ENCODE results near the gene PRKACG. TPM values are rescaled to one million over a fixed set of nuclear protein-coding genes. Genes with fewer than 3 reads are reported as not detected.

PRKACG gene
- total RNA-seq, 1 donor from 2014 or later: not detected

- DNase-seq (no peak), ATAC-seq (no peak)
- no peaks in the 10 kb centered on the region for H3K9me3 ChIP-seq
- peak overlapping the region; percentile 41 for H3K4me3 ChIP-seq
- no peaks in the 10 kb centered on the region for H3K27me3 ChIP-seq
- H3K27ac ChIP-seq: peak overlapping the region; percentile 75
- no peaks in the 10 kb centered on the region for H3K4me1 ChIP-seq
- no peaks in the 10 kb centered on the region for H3K36me3 ChIP-seq
- intact Hi-C loops (cut with DNase I): no loop called here
- no peak for TF ChIP-seq CTCF (IDR thresholded peaks at IDR 0.05)
These were observed 39.0 kb downstream of the PRKACG start for GRCh38 chr9:68974901-68975300.

GRCh38 chr9:68974431-68974830, 39.5 kb downstream of the PRKACG start:
- DNase-seq: no peak
- no peaks in the 10 kb centered on the region for H3K27me3 ChIP-seq
- intact Hi-C loops (cut with DNase I): no loop called here
- ATAC-seq: no peak
- H3K36me3 ChIP-seq: no peaks in the 10 kb centered on the region
- no peaks in the 10 kb centered on the region for H3K4me1 ChIP-seq
- no peaks in the 10 kb centered on the region for H3K9me3 ChIP-seq
- TF ChIP-seq CTCF (IDR thresholded peaks at IDR 0.05): no peak
- peak overlapping the region; percentile 41 for H3K4me3 ChIP-seq
- peak overlapping the region; percentile 75 for H3K27ac ChIP-seq

GRCh38 chr9:68973619-68974018, 40.3 kb downstream of the PRKACG start:
- no peaks in the 10 kb centered on the region for H3K4me1 ChIP-seq
- no peak for TF ChIP-seq CTCF (IDR thresholded peaks at IDR 0.05)
- no peak for DNase-seq
- no peaks in the 10 kb centered on the region for H3K9me3 ChIP-seq
- no peak overlapping the region for H3K27ac ChIP-seq
- ATAC-seq: no peak
- H3K36me3 ChIP-seq: no peaks in the 10 kb centered on the region
- peak overlapping the region; percentile 41 for H3K4me3 ChIP-seq
- intact Hi-C loops (cut with DNase I): no loop called here
- H3K27me3 ChIP-seq: no peaks in the 10 kb centered on the region

- no peak for ATAC-seq
- H3K4me1 ChIP-seq: no peaks in the 10 kb centered on the region
- no peaks in the 10 kb centered on the region for H3K36me3 ChIP-seq
- no peak for TF ChIP-seq CTCF (IDR thresholded peaks at IDR 0.05)
- no peak overlapping the region for H3K4me3 ChIP-seq
- no peak for DNase-seq
- no peak overlapping the region for H3K27ac ChIP-seq
- H3K9me3 ChIP-seq: no peaks in the 10 kb centered on the region
- intact Hi-C loops (cut with DNase I): no loop called here
- H3K27me3 ChIP-seq: no peaks in the 10 kb centered on the region
These were observed 43.8 kb downstream of the PRKACG start for GRCh38 chr9:68970151-68970550.

- no peaks in the 10 kb centered on the region for H3K27me3 ChIP-seq
- H3K4me1 ChIP-seq: peaks cover 2% of the 10 kb centered on the region
- no peak overlapping the region for H3K4me3 ChIP-seq
- ATAC-seq (no peak), DNase-seq (no peak)
- no peaks in the 10 kb centered on the region for H3K36me3 ChIP-seq
- no peaks in the 10 kb centered on the region for H3K9me3 ChIP-seq
- no peak for TF ChIP-seq CTCF (IDR thresholded peaks at IDR 0.05)
- intact Hi-C loops (cut with DNase I): no loop called here
- no peak overlapping the region for H3K27ac ChIP-seq
These were observed 44.4 kb downstream of the PRKACG start for GRCh38 chr9:68969538-68969937.

- intact Hi-C loops (cut with DNase I): no loop called here
- H3K36me3 ChIP-seq: no peaks in the 10 kb centered on the region
- no peaks in the 10 kb centered on the region for H3K9me3 ChIP-seq
- H3K4me1 ChIP-seq: peaks cover 6% of the 10 kb centered on the region
- ATAC-seq (no peak), DNase-seq (no peak)
- H3K27ac ChIP-seq: no peak overlapping the region
- TF ChIP-seq CTCF (IDR thresholded peaks at IDR 0.05): no peak
- no peaks in the 10 kb centered on the region for H3K27me3 ChIP-seq
- H3K4me3 ChIP-seq: no peak overlapping the region
These were observed 46.1 kb downstream of the PRKACG start for GRCh38 chr9:68967800-68968199.
